HG03558 (cell line): ENCODE measurements around the gene HOXC4.

Experiments
- ATAC-seq: cut with Tn5 transposase; IDR thresholded peaks from one replicate; pipeline ENCODE4 v1.9.1; 2021; ENCODE audit warnings: moderate number of reproducible peaks; ENCODE audit not compliant: unreplicated experiment; ENCODE audit errors: extremely low read depth

The HOXC4 gene

DNA sequence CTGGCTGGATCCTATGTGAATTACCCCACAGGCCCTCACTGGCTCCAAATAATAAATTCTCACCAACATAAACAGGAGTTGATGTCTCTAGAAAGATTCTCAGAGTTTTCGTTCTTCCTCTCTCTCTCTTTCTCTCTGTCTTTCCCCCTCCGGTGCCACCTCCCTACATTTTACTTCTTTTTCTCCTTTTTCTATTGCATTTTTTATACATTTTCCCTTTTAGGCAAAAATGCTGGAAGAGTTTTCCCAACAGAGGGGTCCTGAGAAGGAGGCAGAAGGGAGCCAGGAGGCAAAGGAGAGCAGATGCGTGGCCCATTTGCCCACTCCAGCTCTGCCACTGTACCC is 26.2 kb upstream of the HOXC4 start:
- ATAC-seq = no peak

DNA sequence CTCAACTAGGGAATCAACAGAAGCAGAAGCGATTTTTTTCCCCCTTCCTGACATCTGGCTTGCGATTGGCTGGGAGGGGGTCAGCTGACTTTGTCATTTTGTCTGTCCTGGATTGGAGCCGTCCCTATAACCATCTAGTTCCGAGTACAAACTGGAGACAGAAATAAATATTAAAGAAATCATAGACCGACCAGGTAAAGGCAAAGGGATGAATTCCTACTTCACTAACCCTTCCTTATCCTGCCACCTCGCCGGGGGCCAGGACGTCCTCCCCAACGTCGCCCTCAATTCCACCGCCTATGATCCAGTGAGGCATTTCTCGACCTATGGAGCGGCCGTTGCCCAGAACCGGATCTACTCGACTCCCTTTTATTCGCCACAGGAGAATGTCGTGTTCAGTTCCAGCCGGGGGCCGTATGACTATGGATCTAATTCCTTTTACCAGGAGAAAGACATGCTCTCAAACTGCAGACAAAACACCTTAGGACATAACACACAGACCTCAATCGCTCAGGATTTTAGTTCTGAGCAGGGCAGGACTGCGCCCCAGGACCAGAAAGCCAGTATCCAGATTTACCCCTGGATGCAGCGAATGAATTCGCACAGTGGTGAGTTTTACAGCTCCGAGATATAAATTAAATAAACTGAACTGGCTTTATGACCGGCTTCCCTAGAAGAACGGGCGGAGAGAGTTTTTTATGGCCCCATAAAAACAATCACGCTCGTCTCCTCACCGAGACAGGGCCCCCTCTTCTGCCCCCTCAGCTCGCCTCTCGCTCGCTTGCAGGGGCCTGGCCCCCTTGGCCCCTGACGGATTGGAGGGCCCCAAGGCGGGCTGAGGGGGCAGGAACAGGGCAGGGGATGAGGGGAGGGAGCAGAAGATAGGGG is 25.1 kb upstream of the HOXC4 start, which contains the start of gene HOXC6:
HOXC6 (plus strand) TSS at position 127 of the 888 bp plus-strand sequence; CDS start at position 209, 82 bp downstream.
- ATAC-seq = no peak

DNA sequence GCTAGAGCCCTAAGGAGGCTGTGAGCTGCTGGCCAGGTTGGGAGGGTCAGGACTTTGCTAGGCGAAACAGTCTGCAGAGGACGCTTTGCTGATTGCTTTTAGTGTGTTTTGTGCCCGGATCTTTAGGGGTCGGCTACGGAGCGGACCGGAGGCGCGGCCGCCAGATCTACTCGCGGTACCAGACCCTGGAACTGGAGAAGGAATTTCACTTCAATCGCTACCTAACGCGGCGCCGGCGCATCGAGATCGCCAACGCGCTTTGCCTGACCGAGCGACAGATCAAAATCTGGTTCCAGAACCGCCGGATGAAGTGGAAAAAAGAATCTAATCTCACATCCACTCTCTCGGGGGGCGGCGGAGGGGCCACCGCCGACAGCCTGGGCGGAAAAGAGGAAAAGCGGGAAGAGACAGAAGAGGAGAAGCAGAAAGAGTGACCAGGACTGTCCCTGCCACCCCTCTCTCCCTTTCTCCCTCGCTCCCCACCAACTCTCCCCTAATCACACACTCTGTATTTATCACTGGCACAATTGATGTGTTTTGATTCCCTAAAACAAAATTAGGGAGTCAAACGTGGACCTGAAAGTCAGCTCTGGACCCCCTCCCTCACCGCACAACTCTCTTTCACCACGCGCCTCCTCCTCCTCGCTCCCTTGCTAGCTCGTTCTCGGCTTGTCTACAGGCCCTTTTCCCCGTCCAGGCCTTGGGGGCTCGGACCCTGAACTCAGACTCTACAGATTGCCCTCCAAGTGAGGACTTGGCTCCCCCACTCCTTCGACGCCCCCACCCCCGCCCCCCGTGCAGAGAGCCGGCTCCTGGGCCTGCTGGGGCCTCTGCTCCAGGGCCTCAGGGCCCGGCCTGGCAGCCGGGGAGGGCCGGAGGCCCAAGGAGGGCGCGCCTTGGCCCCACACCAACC is 23.9 kb upstream of the HOXC4 start:
- ATAC-seq = no peak

DNA sequence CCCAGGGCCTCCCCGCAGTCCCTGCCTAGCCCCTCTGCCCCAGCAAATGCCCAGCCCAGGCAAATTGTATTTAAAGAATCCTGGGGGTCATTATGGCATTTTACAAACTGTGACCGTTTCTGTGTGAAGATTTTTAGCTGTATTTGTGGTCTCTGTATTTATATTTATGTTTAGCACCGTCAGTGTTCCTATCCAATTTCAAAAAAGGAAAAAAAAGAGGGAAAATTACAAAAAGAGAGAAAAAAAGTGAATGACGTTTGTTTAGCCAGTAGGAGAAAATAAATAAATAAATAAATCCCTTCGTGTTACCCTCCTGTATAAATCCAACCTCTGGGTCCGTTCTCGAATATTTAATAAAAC is 23.2 kb upstream of the HOXC4 start:
- ATAC-seq = no peak

DNA sequence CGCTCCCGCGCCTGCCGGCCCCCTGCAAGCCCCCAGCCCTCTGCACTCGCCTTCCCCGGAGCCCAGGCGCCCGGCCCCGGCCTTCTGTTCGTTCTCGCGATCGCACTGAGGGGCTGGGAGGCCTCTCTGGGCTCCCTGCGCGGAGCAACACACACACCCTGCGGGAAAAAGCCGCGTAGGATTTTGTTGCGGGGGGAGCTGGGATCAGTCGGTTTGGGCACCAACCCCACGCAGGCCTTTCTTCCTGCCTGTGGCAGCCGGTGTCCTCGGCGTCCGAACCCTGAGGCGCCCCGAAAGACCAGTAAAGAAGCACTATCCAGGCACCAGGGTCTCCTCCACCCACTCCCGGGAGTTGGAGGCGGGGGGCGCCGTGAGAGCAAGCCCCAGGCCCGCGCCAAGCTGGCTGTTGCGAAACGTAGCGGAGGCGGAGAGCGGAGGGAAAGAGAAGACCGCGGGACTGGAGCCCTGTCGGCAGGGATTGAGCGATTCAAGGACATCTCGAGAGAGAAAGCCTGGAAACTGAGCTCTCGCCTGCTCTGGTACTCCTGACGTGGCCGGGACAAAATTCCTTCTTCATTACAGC is 22.7 kb upstream of the HOXC4 start:
- no peak for ATAC-seq

DNA sequence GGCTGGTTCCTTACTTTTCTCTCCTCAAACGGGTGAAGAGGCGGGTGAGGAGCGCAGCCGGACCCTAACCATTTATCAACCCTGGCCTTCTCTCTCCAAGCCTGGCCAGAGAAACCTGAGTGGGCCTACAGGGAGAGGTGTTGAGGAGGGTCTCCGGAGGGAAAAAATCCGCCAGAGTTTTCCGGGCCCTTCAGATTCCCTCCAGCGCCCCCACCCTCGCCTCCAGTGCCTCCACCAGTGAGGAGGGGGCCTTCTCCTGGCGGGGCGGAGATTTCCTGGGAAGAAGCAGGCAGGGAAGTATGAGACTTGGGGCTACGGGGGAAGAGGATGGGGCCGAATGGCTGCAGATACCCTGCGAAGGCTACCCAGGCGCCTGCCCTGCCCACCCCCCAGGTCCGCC is 22.2 kb upstream of the HOXC4 start:
- ATAC-seq = no peak

DNA sequence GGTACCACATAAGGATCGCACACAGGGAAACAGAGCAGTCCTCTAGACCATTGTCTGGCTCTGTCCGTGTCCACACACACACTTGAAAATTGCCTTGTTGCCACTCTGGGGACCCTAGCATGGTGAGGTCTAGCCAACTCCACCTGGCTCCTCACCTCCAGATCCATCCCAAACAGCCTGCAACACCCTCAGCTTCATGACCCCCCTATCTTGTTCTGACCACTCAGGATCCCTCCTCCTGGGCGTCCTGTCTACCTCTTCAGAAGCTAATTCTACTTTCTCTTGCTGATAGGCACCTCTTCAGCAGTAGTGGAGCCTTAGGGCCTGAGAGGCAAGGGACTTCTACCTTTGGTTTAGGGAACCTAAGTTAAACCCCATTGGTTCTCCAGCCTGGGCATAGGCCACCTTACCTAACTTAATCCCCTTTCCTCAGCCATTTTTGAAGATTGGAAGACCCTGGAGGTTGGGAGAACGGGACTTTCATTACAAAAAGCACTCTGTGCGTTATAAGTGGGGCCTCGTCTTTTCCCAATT is 21.5 kb upstream of the HOXC4 start:
- no peak for ATAC-seq

DNA sequence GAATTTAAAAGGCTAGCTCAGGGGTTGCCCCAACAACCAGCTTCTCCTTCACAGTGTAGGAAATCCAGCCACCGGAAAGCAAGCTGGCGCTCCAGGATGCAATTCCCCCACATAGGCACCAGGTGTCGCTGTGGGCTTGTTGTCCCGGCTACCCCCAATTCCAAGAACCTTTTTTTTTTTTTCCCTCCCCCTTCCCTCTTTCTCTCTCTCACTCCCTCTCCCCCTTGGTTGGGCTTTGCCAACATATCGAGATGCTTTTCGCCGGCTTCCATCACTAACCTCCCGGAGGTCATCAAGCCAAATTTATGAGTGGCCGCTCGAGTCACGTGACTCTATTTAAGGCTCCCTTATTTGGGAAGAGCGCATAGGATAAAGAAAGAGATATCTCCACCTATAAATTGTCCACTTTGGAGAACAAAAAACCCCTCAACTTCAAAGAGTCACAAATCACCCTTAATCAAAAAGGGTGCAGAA is 21.0 kb upstream of the HOXC4 start, which contains the start of gene HOXC5:
HOXC5 (plus strand) TSS at position 424 of the 474 bp plus-strand sequence. CDS start 73 bp downstream, outside the sequence.
- ATAC-seq = no peak

DNA sequence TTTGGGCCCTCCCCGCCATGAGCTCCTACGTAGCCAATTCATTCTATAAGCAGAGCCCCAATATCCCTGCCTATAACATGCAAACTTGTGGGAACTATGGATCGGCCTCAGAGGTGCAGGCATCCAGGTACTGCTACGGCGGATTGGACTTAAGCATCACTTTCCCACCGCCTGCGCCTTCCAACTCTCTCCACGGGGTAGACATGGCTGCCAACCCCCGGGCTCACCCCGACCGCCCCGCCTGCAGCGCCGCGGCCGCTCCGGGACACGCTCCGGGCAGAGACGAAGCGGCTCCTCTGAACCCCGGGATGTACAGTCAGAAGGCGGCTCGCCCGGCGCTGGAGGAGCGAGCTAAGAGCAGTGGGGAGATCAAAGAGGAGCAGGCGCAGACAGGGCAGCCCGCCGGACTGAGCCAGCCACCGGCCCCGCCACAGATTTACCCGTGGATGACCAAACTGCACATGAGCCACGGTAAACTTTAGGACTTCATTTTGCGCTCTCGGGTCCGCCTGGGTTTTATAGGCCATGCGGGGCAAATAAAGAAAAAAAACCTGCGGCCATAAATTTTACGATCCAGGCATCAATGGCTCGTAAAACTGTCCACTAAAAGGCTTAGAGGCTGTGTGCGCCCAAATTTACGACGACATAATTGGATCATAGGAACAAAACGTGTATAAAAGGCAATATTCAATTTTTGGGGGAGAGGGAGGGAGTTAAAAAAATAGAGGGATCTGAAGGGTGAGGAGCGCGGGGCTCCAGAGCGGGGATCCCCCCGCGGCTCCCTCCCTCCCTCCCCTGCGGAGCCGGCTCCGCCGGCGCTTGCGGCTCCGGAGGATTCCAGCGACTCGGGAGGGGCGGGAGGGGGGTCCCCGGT is 20.3 kb upstream of the HOXC4 start:
- ATAC-seq = no peak

DNA sequence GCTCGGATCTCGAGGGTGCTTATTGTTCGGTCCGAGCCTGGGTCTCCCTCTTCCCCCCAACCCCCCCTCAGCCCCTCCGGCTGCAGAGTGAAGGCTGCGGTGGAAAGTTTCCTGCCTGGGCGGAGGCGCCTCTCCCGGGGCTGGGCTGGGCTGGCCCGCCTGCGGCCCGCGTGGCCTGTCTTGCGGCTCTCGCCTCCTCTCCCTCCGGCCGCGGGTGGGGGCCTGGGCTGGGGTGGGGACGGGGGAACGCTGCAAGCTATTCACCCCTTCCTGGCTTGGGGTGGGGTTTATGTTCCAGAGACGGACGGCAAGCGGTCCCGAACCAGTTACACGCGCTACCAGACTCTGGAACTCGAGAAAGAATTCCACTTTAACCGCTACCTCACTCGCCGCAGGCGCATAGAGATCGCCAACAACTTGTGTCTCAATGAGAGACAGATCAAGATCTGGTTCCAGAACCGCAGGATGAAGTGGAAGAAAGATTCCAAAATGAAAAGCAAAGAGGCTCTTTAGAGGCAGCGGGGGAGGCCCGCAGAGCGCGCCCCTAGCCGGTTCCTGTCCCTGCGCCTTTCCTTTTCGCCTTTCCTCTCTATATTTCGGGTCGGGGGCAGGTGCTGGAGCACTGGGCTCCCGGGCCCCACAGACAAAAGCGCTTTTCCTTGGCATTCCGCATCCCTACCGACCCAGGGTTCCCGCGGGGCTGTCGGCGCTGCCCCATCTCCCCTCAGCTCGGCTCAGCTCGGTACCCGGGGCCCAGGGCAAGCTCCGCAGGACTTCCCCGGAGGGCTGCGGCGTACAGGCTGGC is 19.5 kb upstream of the HOXC4 start:
- ATAC-seq = no peak

DNA sequence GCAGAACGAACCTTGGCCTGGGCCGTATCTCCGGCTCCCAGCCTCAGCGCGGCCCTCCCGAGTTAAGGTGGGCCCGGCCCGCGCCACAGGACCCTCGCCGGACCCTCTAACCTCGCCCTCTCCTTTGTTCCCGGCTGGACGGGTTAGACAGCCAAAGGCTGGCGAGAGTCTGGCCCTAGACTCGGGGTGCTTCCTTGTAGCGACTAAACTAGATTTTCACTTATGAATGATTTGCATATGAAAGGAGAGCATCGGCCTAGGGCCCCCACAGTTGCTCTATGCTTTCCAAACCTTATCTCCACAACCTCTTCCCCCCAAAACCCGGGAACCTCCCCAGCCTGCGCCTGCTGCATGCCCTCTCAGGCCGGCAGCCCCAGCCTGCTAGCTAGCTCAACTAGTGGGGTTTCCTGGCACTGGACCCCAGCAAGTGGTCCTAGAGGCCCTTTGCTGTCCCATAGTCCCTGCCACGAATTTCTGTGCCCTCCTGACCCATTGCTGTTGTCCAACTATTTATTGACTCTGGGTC is 18.8 kb upstream of the HOXC4 start:
- no peak for ATAC-seq

DNA sequence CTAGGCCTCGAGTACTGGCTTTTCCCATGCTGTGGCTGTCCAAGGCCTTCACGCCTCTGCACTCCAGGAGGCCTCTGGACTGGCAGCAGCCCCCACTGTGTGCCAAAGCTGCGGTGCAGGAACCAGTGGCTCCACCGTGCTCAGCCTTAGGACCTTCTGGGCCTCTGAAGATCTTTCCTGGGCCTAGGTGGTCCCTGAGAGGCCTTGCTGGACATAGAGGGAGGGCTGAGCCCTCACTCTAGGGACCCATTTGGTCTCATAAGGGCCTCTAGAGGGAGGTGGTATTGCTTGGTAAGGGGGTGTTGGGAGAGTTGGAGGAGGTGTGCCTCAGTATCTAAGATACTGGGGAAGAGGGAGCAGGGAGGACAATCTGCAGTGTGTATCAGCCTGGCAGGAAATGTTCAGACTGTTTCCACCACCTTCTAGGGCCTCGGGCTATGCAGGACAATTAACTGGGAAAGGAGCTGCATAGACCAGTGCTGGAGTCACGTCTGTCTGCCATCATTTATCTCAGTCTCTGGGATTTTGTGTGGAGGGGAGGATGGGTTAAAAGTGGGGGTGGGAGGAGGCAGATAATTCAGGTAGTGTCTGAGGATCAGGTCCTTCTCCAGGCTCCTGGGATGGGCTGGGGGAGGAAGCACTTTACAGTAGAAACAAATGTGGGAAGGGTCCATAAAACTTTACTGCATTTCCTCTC is 17.9 kb upstream of the HOXC4 start:
- no peak for ATAC-seq

DNA sequence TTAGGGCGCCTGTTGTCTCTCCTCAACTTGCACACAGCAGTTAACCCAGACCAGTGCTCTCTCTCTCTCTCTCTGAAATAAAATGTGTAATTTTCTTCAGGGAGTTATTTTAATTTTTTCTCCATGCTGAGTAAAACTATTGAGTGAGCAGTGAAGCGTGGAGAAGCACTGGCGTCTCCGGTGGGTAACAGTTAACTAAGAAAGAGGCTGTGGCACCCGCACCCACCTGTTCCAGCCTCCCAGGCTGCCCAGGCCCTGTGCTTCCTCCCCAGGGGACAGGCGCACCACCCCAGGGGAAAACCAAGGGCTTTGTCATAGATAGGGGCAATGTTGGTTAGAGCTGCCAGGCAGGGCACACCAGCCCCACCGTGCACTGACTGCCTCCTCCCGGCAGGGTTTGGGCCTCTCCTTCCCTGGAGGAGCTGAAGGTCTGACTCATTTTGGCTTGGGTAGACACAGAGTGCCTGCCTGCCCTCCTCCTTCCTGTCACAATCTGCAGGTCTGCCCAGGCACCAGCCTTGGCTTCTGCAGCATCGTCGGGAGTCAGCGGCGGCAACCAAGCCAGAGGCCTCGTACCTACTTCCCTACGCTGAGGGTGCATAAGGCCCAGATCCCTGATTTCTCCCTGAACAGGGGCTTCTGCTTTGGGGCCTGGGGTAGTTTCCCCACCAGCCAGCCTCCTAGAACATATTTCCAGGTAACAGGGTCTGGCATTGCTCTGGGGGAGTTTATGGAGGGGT is 16.8 kb upstream of the HOXC4 start:
- ATAC-seq = no peak

DNA sequence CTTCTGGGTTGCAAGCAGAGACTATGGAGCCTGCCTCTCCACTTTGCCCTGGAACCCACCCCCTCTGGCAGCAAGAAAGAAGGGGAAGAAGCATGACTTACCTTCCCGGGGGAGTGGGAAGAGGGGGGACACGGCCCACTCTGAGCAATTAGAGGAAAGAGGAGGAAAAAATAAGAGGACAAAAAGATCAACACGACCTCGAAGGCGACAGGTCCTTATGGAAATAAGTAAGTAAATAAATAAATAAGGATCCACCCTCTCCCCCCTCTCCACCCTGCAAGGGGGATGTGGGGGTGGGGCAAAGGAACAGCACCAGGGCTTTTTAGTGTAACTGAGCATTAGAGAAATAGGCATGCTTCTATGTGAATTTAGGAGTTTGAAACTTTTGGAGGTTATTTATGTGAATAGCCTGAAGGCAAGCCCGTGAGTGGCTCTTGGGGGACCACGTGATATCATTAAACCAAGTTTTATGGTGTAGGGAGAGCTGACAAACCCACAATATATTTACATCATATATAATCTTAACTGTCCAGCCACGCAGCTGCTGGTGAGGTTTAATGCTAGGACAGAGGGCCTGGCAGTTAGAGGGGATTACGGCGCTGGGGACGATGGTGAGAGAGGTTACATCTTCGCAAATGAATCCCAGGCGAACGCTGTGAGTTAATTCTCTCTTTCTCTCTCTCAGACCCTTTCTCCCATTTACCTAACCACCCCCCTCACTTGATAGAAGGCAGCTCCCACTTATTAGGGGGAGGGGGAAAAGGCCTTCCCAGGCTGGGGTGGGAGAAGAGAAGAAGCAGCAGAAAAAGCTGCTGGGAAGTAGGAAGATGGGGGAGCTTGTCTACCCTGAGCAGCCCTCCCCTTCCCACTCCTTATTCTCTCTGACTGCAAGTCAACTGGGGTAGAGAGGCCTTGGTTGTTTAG is 16.0 kb upstream of the HOXC4 start:
- ATAC-seq = no peak

DNA sequence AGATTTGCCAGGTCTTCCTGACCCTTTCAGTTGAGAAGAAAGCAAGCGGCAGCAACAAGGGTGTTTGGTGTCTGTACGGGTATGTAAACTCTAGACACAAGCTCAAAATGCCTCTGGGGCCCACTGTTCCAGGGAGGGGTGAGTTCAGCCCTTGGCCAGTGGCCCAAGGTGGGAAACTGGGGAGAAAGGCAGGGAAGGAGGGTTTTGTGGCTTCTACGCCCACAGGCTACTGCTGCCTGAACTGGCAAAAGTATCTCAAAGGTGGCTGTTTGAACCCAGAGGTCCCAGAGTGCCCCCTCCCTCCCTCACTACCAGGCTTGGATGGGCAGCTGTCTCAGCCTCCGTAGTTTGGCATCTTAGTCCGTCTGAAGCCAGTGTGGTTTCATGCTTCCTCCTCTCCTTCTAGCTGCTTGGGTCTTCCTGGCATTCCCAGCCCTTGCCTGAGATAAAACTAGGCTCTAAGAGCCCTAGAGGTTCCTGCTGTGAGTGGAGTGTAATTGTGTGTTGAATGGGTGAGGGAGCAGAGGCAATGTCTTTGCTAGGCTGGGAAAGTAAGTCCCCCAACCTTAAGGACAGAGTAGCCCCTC is 15.3 kb upstream of the HOXC4 start:
- no peak for ATAC-seq
